GM12873 (cell line): ENCODE results near the gene CYGB.

Experiments used
- TF ChIP-seq, protein P1 (sequence below): IDR thresholded peaks from 2 replicates; pipeline ENCODE4 v1.5.1; 2012; ENCODE audit warnings: low read depth, mild to moderate bottlenecking, moderate library complexity, low read length, control low read depth; ENCODE audit not compliant: insufficient read depth; ENCODE audit errors: missing control alignments

CYGB gene

DNA sequence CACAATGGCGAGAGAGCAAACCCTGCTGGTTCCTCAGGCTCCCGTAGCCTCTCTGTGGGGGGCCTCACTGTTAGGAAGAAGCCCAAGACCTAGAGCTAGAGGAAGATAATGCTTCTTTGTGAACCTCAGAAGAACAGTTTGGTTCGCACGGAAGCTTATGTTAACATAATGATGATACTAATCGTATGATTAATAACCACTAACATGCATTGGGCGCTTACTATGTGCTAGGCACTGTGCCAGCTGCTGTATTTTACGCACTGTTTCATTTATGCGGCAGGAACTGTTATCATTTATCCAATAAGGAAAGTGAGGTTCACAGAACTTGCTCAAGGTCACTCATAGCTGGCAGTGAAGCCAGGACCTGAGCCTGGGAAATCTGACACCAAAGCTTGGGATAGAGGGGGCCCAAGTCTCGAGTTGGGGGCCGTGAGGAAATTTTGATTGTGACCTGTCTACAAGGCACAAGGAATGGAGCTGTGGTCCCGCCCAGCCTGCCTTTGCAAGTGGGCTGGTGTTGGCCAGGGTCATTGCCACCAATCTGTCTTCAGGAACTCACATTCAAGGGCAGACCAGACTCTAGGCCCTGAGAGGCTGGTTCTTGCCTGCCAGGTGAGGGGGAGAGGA, 9.2 kb upstream of the CYGB start:
- TF ChIP-seq, protein P1, sequence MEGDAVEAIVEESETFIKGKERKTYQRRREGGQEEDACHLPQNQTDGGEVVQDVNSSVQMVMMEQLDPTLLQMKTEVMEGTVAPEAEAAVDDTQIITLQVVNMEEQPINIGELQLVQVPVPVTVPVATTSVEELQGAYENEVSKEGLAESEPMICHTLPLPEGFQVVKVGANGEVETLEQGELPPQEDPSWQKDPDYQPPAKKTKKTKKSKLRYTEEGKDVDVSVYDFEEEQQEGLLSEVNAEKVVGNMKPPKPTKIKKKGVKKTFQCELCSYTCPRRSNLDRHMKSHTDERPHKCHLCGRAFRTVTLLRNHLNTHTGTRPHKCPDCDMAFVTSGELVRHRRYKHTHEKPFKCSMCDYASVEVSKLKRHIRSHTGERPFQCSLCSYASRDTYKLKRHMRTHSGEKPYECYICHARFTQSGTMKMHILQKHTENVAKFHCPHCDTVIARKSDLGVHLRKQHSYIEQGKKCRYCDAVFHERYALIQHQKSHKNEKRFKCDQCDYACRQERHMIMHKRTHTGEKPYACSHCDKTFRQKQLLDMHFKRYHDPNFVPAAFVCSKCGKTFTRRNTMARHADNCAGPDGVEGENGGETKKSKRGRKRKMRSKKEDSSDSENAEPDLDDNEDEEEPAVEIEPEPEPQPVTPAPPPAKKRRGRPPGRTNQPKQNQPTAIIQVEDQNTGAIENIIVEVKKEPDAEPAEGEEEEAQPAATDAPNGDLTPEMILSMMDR: no peak

DNA sequence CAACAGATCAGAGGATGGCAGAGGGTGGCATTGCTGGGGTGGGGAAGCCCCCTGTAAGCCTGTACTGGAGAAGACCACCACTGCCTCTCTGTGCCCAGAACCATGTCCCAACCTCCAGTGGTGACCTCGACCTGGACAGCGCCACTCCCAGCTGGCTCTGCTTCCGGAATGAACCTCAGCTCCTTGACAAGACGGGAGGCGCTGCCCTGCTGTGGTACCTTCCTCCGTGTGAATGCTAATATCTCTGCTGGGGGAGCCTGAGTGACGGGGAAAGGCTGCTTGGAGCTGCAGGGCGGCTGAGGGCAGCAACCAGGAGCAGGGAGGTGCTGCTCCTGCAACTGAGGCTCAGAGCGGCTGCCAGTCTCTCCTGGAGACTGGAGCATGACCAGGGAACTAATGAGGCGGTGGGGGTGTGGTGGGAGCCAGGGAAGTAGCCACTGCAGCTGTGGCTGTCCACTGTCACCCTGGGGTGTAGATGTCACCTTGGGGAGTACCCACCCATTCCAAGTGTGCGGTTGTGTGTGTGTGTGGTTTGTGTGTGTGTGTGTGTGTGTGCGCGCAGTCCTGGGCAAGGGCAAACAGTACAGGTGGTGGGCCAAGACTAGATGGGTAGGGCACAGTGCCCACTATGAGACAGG, 8.5 kb upstream of the CYGB start:
- TF ChIP-seq, protein P1: no peak

DNA sequence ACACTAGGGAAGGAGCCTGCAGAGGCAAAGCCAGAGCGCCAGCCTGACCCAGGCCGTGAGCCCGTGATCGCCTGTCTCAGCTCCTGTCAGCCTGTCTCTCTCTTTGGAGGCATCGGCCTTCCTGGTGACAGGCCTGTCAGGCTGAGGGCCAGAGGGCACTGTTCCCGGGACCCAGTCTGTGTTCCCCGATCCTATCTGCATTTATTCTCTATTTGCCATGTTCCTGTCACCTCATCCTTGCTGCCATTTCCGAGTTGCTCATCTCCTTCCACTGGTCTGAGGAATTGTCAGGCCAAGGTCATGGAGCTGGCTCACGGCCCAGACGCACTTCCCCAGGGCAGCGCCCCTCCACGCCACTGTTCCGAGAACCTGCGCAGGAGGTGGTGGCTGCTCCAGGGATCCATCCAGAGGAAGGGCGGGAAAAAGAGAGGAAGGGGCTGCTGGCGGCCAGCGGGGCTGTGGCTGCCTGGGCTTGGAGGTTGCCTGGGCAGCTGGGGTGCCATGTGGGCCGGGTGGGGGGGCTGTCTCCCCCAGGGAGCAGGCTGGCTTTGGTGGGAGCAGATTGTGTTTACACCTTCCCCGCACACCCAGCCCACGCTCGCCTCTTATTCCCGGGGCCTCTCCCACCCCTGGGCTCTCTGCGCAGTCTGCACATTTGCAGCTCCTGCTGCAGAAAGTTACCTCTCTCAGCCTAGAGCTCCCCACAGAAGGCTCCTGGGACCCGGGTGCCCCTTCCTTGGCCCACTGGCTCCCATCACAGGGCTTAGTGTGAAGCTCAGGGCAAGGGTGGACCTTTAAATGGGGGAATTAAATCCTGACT, 7.2 kb upstream of the CYGB start:
- TF ChIP-seq, protein P1: no peak

DNA sequence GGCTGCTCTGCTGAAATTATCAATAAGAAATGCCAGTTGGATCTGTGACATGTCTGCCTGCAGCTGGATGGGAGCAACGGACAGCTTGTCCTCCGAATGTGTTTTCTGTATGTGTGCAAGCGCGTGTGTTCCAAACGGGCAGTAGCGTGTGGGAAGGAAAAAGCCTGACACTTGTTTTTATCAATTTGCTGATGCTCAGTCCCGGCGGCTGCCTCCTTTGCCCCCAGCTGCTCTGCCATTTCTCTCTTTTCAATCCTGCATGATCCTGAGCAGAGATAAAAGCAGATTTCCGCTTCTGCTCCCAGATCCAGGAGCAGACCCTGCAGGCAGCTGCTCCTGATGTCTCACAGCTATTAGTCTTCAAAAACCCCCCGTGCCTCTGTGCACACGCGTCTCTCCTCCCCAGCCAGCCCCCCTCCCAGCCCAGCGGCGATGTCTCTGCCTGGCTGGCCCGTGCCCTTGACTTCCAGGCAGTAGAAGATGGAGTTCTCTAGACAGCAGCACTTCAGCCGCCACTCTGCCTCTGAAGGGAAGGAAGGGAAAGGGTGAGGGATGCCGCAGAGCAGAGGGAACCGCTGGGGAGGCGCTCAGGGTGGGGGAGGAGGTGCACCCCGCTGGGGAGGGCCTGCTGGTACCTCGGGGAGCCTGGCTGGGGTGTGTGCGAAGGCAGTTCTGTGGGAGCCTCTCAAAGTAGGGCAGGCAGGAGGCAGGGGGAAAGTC, 6.5 kb upstream of the CYGB start:
- TF ChIP-seq, protein P1: no peak

DNA sequence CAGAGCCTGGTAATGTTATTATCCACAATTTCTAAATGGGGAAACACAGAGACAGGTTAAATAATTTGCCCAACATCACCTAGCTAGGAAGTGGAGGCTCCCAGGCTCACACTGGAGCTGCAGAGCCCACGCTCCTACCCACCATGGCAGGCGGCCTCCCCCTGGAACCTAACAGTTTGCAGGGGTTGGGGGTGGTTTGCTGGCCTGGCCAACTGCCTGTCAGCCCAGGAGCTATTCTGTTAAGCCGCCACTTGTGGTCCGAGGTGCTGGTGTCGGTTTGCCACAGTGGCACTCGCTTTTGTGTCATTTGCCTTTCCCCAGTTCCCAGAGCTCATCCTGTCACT, 5.9 kb upstream of the CYGB start:
- TF ChIP-seq, protein P1: no peak

DNA sequence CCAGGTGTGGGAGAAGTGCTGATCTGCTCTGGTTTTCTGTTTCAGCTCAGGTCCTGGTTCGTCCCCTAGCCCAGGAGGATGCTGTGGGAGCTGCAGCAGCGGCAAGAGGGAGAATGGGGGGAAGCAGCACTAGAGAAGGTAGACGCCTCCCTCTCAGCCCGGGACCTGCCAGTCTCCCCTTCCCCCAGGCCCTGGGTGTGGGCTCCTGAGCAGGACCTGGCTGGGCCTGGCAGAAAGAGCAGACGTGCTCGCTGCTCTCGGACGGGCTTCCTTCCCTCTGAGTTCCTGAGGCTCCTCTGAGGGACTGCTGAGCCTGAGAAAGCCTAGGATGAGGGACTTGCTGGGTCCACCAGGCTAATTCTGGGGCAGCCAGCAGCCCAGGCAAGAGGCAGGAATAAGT, 5.5 kb upstream of the CYGB start:
- TF ChIP-seq, protein P1: no peak

DNA sequence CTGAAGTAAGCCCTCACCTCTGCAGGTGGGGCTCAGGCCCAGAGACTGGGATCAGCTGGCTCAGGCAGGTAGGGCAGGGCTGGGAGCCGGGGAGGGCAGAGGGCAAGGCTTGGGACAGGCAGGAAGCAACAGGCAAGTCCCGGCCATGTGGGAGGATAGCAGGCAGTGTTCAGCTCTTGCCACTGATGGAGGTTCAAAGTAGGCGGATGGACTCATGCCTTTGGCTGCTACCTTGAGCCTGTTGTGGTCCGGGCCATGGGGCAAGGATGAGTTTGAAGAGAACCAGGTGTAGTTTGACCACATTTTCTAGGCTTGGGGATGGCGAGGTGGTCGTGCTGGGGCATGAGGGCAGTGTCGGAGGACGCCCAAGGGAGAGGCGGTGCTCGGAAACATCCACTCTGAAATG, 5.1 kb upstream of the CYGB start:
- TF ChIP-seq, protein P1: no peak
